GM13977 (cell line): ENCODE measurements around the gene PATZ1.

Experiments
- DNase-seq: peaks from one replicate; pipeline ENCODE4 v3.0.0; 2012; ENCODE audit warnings: low spot score
- CTCF ChIP-seq: IDR thresholded peaks from 2 replicates; pipeline ENCODE4 v1.5.1; 2012; ENCODE audit warnings: mild to moderate bottlenecking, control low read depth; ENCODE audit not compliant: insufficient read depth; ENCODE audit errors: extremely low read depth, missing control alignments
- in situ Hi-C: fragments of 300-500 bp; cut with MboI; formaldehyde crosslinking; loops from one replicate; pipeline ENCODE4 v1.12.0; 2022; ENCODE audit warnings: low sequenced_read_pairs, low pct_unique_long_range_greater_than_20kb, mixed read lengths, inconsistent platforms; ENCODE audit not compliant: unreplicated experiment

PATZ1 gene

GRCh38 chr22:31289344-31289743 is 56.8 kb downstream of the PATZ1 start:
- DNase-seq, result no peak
- in situ Hi-C loops, result no loop called here
- no peak for TF ChIP-seq CTCF

- in situ Hi-C loops, result no loop called here
- no peak for DNase-seq
- TF ChIP-seq CTCF, result no peak
Observed at GRCh38 chr22:31288496-31289240, 57.5 kb downstream of the PATZ1 start.

- in situ Hi-C loops, result no loop called here
- DNase-seq, result peak; percentile 50
- no peak for TF ChIP-seq CTCF
Observed at GRCh38 chr22:31287818-31288495, 58.2 kb downstream of the PATZ1 start.

- in situ Hi-C loops, result no loop called here
- DNase-seq, result peak; percentile 46
- TF ChIP-seq CTCF, result no peak
Observed at GRCh38 chr22:31286360-31287255, 59.5 kb downstream of the PATZ1 start.

GRCh38 chr22:31284281-31285155 is 61.6 kb downstream of the PATZ1 start:
- TF ChIP-seq CTCF, result no peak

More at GRCh38 chr22:31284281-31285155, 61.6 kb downstream of the PATZ1 start:
- DNase-seq, result no peak
- in situ Hi-C loops, result no loop called here
